DOHH2 (cell line): Measurements from ENCODE around the gene RNU2-63P.
"Not testable (repeated sequence)": the region's sequence is repeated elsewhere in the genome, so short reads cannot be mapped to it uniquely, and the experiment has no call there.

ENCODE experiments used
- EZH2phosphoT487 ChIP-seq: fragments of 200-600 bp; sonication (generic); IDR thresholded peaks from 2 replicates; pipeline ENCODE4 v1.6.1; 2017; ENCODE audit warnings: borderline replicate concordance, mild to moderate bottlenecking, antibody characterized with exemption, low read length, moderate library complexity, mixed read lengths
- TF ChIP-seq, protein P1 (sequence below): fragments of 200-600 bp; sonication (generic); IDR thresholded peaks from one replicate; pipeline ENCODE4 v1.5.1; 2014; ENCODE audit warnings: antibody characterized with exemption, mild to moderate bottlenecking, low read depth, low read length; ENCODE audit not compliant: poor library complexity, severe bottlenecking

DNA sequence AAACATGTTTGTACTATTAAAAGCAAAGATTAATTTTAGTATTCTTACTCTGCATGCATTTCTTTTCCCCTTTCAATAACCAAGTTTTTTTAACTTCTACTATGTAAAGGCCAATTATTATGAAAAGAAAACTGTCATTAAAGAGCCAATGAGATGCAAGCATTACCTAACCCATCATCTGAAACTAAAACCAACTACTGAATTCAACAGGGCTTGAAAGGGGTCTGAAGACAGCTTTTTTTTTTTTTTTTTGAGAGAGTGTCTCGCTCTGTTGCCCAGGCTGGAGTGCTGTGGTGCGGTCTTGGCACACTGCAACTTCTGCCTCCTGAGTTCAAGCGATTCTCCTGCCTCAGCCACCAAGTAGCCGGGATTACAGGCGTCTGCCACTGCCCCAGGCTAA lies 30.4 kb downstream of the RNU2-63P start:
- TF ChIP-seq, protein P1, sequence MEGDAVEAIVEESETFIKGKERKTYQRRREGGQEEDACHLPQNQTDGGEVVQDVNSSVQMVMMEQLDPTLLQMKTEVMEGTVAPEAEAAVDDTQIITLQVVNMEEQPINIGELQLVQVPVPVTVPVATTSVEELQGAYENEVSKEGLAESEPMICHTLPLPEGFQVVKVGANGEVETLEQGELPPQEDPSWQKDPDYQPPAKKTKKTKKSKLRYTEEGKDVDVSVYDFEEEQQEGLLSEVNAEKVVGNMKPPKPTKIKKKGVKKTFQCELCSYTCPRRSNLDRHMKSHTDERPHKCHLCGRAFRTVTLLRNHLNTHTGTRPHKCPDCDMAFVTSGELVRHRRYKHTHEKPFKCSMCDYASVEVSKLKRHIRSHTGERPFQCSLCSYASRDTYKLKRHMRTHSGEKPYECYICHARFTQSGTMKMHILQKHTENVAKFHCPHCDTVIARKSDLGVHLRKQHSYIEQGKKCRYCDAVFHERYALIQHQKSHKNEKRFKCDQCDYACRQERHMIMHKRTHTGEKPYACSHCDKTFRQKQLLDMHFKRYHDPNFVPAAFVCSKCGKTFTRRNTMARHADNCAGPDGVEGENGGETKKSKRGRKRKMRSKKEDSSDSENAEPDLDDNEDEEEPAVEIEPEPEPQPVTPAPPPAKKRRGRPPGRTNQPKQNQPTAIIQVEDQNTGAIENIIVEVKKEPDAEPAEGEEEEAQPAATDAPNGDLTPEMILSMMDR, result not testable (repeated sequence)
- not testable (repeated sequence) for TF ChIP-seq EZH2phosphoT487
